ENCODE data around the gene IGFBP7.

IGFBP7 gene, protein sequence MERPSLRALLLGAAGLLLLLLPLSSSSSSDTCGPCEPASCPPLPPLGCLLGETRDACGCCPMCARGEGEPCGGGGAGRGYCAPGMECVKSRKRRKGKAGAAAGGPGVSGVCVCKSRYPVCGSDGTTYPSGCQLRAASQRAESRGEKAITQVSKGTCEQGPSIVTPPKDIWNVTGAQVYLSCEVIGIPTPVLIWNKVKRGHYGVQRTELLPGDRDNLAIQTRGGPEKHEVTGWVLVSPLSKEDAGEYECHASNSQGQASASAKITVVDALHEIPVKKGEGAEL

GRCh38 chr4:57109847-57110639, at the start of gene IGFBP7:
Gene IGFBP7, minus strand, starts transcription at chr4:57110385. Its CDS starts 34 bp downstream, at chr4:57110351.
- DNase-seq (ENCODE audit: low read depth in 2 of 2) = peak; percentile 63 to 77
- peak within 1 kb of the TSS; percentile 61 to 94 for H3K4me3 ChIP-seq (replicated peaks in 1 of 2; ENCODE audit: low read depth in 2 of 2, low read length in 2 of 2)
- TF ChIP-seq, protein P1, sequence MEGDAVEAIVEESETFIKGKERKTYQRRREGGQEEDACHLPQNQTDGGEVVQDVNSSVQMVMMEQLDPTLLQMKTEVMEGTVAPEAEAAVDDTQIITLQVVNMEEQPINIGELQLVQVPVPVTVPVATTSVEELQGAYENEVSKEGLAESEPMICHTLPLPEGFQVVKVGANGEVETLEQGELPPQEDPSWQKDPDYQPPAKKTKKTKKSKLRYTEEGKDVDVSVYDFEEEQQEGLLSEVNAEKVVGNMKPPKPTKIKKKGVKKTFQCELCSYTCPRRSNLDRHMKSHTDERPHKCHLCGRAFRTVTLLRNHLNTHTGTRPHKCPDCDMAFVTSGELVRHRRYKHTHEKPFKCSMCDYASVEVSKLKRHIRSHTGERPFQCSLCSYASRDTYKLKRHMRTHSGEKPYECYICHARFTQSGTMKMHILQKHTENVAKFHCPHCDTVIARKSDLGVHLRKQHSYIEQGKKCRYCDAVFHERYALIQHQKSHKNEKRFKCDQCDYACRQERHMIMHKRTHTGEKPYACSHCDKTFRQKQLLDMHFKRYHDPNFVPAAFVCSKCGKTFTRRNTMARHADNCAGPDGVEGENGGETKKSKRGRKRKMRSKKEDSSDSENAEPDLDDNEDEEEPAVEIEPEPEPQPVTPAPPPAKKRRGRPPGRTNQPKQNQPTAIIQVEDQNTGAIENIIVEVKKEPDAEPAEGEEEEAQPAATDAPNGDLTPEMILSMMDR (IDR thresholded peaks at IDR 0.05; ENCODE audit: low read depth, low read length) = no peak

DNA sequence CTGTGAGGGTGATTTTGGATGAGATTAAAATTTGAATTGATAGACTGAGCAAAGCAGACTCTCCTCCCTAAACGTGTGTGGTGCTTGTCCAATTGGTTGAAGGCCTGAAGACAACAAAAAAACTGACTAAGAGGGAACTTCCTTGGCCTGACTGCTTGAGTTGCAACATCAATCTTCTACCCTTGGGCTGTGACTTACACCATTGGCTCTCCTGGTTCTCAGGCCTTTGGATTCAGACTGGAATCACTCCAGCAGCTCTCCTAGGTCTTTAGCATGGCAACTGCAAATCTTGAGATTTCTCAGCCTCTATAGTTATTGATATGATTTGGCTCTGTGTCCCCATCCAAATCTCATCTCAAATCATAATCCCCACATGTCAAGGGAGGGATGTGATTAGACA, 49.7 kb upstream of the IGFBP7 start:
- DNase-seq (ENCODE audit: low read depth in 2 of 2) = peak in 1 of 2 donors; percentile 71
- no peak overlapping the region for H3K4me3 ChIP-seq (replicated peaks in 1 of 2; ENCODE audit: low read depth in 2 of 2, low read length in 2 of 2)
- TF ChIP-seq, protein P1 (IDR thresholded peaks at IDR 0.05; ENCODE audit: low read depth, low read length) = no peak

DNA sequence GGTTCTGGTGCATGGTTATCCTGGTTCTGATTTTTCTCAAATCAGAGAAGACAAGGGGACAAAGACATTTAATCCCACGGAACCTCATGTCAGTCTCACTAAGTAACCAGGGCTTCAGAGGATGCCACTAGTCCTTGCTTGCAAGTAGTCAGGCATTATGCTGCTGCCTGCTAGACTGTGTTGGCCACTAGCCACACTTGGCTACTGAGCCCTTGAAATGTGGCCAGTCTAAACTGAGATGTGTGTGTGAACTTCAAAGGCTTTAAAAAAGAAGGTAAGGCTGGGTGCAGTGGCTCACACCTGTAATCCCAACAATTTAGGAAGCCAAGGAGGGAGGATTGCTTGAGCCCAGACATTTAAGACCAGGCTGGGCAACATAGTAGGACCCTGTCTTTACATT, 48.6 kb upstream of the IGFBP7 start:
- TF ChIP-seq, protein P1 (IDR thresholded peaks at IDR 0.05; ENCODE audit: low read depth, low read length) = no peak
- peak in 1 of 2 donors; percentile 30 for DNase-seq (ENCODE audit: low read depth in 2 of 2)
- no peak overlapping the region for H3K4me3 ChIP-seq (replicated peaks in 1 of 2; ENCODE audit: low read depth in 2 of 2, low read length in 2 of 2)

DNA sequence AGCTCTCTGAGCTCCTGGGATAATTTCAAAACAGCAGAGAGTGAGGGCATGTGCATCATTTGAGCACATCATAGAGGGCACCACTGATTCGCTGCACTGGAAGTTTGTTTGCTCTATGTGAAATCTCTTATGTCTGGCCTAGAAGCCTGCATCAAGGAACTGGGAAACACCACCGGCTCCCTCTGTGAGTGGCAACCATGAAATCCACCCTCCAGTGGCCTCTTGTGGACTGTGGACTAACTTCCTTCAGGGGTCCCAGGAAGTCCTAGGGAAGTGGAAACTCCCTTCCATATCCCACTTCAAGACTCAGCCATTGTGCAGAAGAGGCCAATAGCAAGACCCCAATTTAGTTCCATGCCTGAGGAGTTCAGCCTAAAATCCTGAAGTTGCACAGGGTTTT, 48.0 kb upstream of the IGFBP7 start:
- DNase-seq (ENCODE audit: low read depth in 2 of 2) = peak; percentile 29 to 31
- no peak overlapping the region for H3K4me3 ChIP-seq (replicated peaks in 1 of 2; ENCODE audit: low read depth in 2 of 2, low read length in 2 of 2)
- TF ChIP-seq, protein P1 (IDR thresholded peaks at IDR 0.05; ENCODE audit: low read depth, low read length) = no peak

- no peak for DNase-seq (ENCODE audit: low read depth in 2 of 2)
- no peak overlapping the region for H3K4me3 ChIP-seq (replicated peaks in 1 of 2; ENCODE audit: low read depth in 2 of 2, low read length in 2 of 2)
- TF ChIP-seq, protein P1 (IDR thresholded peaks at IDR 0.05; ENCODE audit: low read depth, low read length) = no peak
Observed at GRCh38 chr4:57157596-57158137, 47.5 kb upstream of the IGFBP7 start.

DNA sequence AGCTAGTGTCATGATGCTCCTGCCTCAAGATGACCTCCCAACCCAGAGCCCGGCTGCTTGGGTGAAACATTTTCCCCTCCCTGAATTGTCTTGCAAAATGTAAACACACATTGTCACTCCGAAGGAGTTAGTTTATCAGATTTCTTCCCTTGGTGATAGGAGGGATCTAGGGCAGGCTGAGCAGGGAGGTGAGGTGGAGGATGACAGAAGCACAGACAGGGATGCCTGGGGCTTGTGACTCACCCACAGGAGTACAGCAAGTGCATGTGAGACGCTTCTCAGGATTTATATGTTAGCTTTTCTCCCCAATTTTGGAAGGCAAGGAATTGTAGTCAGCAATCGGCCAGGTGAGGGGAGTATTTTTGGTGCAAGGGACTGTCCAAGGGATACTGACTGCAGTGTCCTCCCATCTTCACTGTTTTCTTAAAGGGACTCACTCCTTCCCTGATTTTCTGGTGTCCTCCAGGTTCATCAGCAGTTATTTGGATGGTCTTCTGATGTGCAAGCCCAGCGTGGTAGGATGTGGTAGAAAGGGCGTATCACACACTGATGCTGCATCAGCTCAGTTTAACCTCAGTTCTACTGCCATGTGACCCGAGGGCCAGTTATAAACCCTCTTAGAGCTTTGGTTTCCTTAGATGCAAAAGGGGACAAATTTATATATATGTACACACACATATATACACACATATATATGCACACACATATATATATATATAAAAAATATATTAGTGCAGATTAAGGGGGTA, 46.2 kb upstream of the IGFBP7 start:
- H3K4me3 ChIP-seq (replicated peaks in 1 of 2; ENCODE audit: low read depth in 2 of 2, low read length in 2 of 2) = no peak overlapping the region
- DNase-seq (ENCODE audit: low read depth in 2 of 2) = no peak
- TF ChIP-seq, protein P1 (IDR thresholded peaks at IDR 0.05; ENCODE audit: low read depth, low read length) = no peak
